HAP-1 (cell line): ENCODE data around the gene SSBP2.
"Not testable (repeated sequence)": the region's sequence is repeated elsewhere in the genome, so short reads cannot be mapped to it uniquely, and the experiment has no call there.

Experiments used
- DNase-seq, 2 experiments: peaks; one replicate each; pipeline ENCODE4 v3.0.0-alpha.2; 2016 to 2020; ENCODE audit warnings: low spot score in 2 of 2
- H3K27me3 ChIP-seq: fragments of 250-450 bp; sonication (Bioruptor Pico); 2 replicates; pipeline ENCODE4 v1.5.1; 2020; ENCODE audit warnings: low read depth, mild to moderate bottlenecking, moderate library complexity
- H3K36me3 ChIP-seq: fragments of 250-450 bp; sonication (Bioruptor Pico); replicated peaks from 2 replicates; pipeline ENCODE4 v1.5.1; 2020; ENCODE audit warnings: mild to moderate bottlenecking
- H3K4me1 ChIP-seq: fragments of 250-450 bp; sonication (Bioruptor Pico); 2 replicates; pipeline ENCODE4 v1.5.1; 2020; ENCODE audit warnings: mild to moderate bottlenecking
- H3K4me3 ChIP-seq: fragments of 250-450 bp; sonication (Bioruptor Pico); 2 replicates; pipeline ENCODE4 v1.5.1; 2020; ENCODE audit warnings: mild to moderate bottlenecking, moderate library complexity
- H3K9me3 ChIP-seq: fragments of 250-450 bp; sonication (Bioruptor Pico); 2 replicates; pipeline ENCODE4 v1.5.1; 2020; ENCODE audit warnings: mild to moderate bottlenecking, moderate library complexity
- in situ Hi-C: fragments of 300-500 bp; cut with MboI; formaldehyde crosslinking; loops from 3 replicates; pipeline ENCODE4 v1.14.3; 2020; ENCODE audit warnings: low sequenced_read_pairs, inconsistent platforms, mixed read lengths

The SSBP2 gene

GRCh38 chr5:81656783-81657182, 94.1 kb downstream of the SSBP2 start:
- no peak for DNase-seq
- in situ Hi-C loops, result no loop called here

DNA sequence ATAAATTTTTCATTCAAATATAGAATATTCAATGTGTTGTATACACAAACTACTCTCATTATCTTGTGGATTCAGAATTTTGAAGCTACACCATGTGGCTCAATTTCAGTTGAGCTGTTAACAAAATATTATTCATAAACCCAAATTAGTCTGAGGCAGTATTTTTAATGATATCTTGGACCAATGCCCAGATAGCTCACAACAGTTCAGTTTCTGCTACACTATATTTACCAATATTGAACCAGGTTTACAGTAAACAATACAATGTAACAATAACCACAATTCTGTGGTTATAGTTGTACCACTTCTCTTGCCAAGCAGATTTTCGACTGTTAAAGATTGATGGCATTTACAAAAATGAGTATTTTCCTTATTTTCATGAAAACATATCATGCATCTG, 99.9 kb downstream of the SSBP2 start:
- H3K4me3 ChIP-seq, result no peak overlapping the region
- H3K9me3 ChIP-seq, result no peaks in the 10 kb centered on the region
- no peaks in the 10 kb centered on the region for H3K4me1 ChIP-seq
- H3K36me3 ChIP-seq, result no peaks in the 10 kb centered on the region
- H3K27me3 ChIP-seq, result no peaks in the 10 kb centered on the region
- no peak for DNase-seq
- in situ Hi-C loops, result no loop called here

More at GRCh38 chr5:81656783-81657182, 94.1 kb downstream of the SSBP2 start:
- no peak overlapping the region for H3K4me3 ChIP-seq
- no peaks in the 10 kb centered on the region for H3K27me3 ChIP-seq
- no peaks in the 10 kb centered on the region for H3K9me3 ChIP-seq
- no peaks in the 10 kb centered on the region for H3K4me1 ChIP-seq
- no peaks in the 10 kb centered on the region for H3K36me3 ChIP-seq

GRCh38 chr5:81646469-81646995, 104.4 kb downstream of the SSBP2 start:
- H3K4me3 ChIP-seq, result no peak overlapping the region
- no peaks in the 10 kb centered on the region for H3K9me3 ChIP-seq
- DNase-seq, result no peak
- in situ Hi-C loops, result no loop called here
- no peaks in the 10 kb centered on the region for H3K27me3 ChIP-seq
- H3K36me3 ChIP-seq, result no peaks in the 10 kb centered on the region
- H3K4me1 ChIP-seq, result no peaks in the 10 kb centered on the region

- Histone ChIP-seq H3K36me3 (no peaks in the 10 kb centered on the region), H3K4me1 (peaks cover 12% of the 10 kb centered on the region), H3K4me3 (no peak overlapping the region), H3K9me3 (no peaks in the 10 kb centered on the region), H3K27me3 (no peaks in the 10 kb centered on the region)
- DNase-seq, result no peak
- in situ Hi-C loops, result no loop called here
Observed at GRCh38 chr5:81642210-81642609, 108.7 kb downstream of the SSBP2 start.

DNA sequence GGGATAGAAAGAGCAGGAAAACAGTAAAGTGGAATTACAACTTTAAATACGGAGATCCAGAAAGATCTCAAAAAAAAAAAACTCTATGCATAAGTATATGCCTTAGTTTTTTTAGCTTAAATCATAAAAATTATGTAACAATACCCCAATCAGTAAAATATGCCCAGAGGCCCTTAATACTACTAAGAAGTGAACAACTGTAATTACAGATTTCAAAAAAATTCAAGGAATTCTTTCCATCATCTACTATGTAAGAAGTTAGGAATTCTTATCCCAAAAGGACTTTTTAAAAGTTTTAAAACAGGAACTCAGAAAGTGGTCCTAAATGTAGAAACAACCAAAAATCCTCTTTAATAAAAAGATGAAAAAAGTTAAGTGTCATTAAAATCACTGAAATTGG, 111.3 kb downstream of the SSBP2 start:
- no peak for DNase-seq
- Histone ChIP-seq H3K4me1 (peaks cover 15% of the 10 kb centered on the region), H3K9me3 (no peaks in the 10 kb centered on the region), H3K36me3 (no peaks in the 10 kb centered on the region), H3K4me3 (no peak overlapping the region), H3K27me3 (no peaks in the 10 kb centered on the region)
- in situ Hi-C loops, result no loop called here

GRCh38 chr5:81638471-81638870, 112.4 kb downstream of the SSBP2 start:
- Histone ChIP-seq H3K36me3 (no peaks in the 10 kb centered on the region), H3K27me3 (no peaks in the 10 kb centered on the region), H3K9me3 (no peaks in the 10 kb centered on the region), H3K4me1 (peaks cover 17% of the 10 kb centered on the region), H3K4me3 (no peak overlapping the region)
- no peak for DNase-seq
- in situ Hi-C loops, result no loop called here

- Histone ChIP-seq H3K27me3 (no peaks in the 10 kb centered on the region), H3K9me3 (no peaks in the 10 kb centered on the region), H3K36me3 (no peaks in the 10 kb centered on the region), H3K4me3 (no peak overlapping the region), H3K4me1 (peaks cover 13% of the 10 kb centered on the region)
- DNase-seq, result no peak
- in situ Hi-C loops, result no loop called here
Observed at GRCh38 chr5:81633891-81634290, 117.0 kb downstream of the SSBP2 start.

GRCh38 chr5:81633471-81633870, 117.4 kb downstream of the SSBP2 start:
- in situ Hi-C loops, result no loop called here
- Histone ChIP-seq H3K9me3 (no peaks in the 10 kb centered on the region), H3K27me3 (no peaks in the 10 kb centered on the region), H3K4me3 (no peak overlapping the region), H3K4me1 (peaks cover 10% of the 10 kb centered on the region), H3K36me3 (no peaks in the 10 kb centered on the region)
- no peak for DNase-seq

GRCh38 chr5:81632679-81633078, 118.2 kb downstream of the SSBP2 start:
- H3K9me3 ChIP-seq, result no peaks in the 10 kb centered on the region
- no peaks in the 10 kb centered on the region for H3K36me3 ChIP-seq
- no peaks in the 10 kb centered on the region for H3K27me3 ChIP-seq
- peaks cover 10% of the 10 kb centered on the region for H3K4me1 ChIP-seq
- no peak overlapping the region for H3K4me3 ChIP-seq
- no peak for DNase-seq
- in situ Hi-C loops, result no loop called here

DNA sequence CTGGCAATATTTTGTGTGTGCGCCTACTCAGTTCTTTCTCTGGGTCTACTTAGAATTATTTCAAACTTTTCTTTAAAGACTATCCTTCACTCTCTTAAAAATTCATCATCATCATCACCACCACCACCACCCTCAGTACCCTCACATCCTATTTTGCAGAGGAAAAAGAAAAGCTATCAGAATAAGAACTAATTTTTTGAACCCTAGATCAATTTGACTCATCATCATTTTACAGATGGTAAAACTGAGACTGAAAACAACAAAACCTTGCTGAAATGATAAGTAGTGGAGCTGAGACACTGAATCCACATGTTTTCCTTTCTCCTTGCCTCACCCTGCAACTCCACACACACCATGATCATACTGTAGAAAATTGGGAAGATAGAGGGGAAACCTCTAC, 119.3 kb downstream of the SSBP2 start:
- Histone ChIP-seq H3K9me3 (no peaks in the 10 kb centered on the region), H3K27me3 (no peaks in the 10 kb centered on the region), H3K4me3 (no peak overlapping the region), H3K36me3 (no peaks in the 10 kb centered on the region), H3K4me1 (peaks cover 10% of the 10 kb centered on the region)
- DNase-seq, result no peak
- in situ Hi-C loops, result no loop called here

DNA sequence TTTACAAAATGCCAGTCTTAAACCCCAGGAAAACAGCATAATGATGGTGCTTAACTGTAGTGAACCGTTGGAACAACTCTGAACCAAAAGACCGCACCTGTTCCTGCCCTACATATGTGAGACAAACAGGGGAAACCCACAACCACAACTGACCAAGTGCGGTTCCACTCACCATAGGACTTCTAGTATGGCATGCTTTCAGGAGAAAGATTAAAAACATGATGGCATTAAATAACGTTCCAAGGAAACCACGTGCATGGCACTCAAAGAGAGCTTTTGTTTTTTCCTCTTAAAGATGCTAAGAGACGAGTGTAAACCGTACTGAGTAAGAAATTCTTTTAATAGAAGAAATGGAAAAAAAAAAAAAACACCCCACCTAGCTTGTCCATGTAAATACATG, 119.8 kb downstream of the SSBP2 start:
- Histone ChIP-seq H3K4me3 (no peak overlapping the region), H3K9me3 (no peaks in the 10 kb centered on the region), H3K4me1 (peaks cover 10% of the 10 kb centered on the region), H3K36me3 (no peaks in the 10 kb centered on the region), H3K27me3 (no peaks in the 10 kb centered on the region)
- no peak for DNase-seq
- in situ Hi-C loops, result no loop called here

DNA sequence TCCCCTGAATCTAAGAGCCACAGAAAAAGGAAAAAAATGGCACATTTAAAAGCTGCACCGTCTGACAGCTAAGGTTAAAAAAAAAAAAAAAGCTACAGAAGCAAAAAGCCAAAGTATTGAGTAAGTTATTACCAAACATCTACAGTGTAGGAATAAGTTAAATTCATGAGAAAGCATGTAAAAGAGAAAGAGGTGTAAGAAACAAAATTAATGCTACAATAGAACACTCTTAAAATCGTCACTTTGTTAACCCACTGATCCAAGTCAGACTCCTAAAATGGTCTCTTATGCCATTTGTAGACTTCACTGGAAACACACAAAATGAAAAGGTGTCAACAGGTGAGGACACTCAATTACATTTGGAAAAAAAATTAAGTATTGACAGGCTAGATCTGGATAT, 120.2 kb downstream of the SSBP2 start:
- Histone ChIP-seq H3K9me3 (no peaks in the 10 kb centered on the region), H3K27me3 (no peaks in the 10 kb centered on the region), H3K36me3 (no peaks in the 10 kb centered on the region), H3K4me3 (no peak overlapping the region), H3K4me1 (peaks cover 10% of the 10 kb centered on the region)
- DNase-seq, result no peak
- in situ Hi-C loops, result no loop called here

DNA sequence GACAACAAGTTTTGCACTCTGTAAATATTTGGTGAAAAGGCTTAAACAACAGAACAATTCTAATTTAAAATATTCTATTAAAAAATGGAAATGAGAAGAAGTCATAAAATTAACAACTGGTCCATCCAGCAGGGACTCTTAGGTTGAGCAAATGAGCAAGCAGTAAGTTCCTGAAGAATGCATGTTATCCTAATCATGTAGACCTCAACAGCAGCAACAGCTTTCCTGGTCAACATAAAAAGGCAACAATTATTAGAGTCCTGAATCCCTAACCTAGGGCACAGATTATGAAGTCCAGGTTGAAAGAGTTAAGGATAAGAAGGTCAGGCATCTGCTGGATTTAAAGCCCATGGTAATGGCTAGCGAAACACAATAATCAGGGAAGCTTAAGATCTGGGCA, 120.9 kb downstream of the SSBP2 start:
- in situ Hi-C loops, result no loop called here
- H3K4me1 ChIP-seq, result peaks cover 10% of the 10 kb centered on the region

GRCh38 chr5:81628061-81628460, 122.8 kb downstream of the SSBP2 start:
- H3K4me3 ChIP-seq, H3K4me1 ChIP-seq, in situ Hi-C loops, DNase-seq, H3K9me3 ChIP-seq, H3K36me3 ChIP-seq, H3K27me3 ChIP-seq: not testable (repeated sequence)

More for the DNA sequence above, 120.9 kb downstream of the SSBP2 start:
- Histone ChIP-seq H3K9me3 (no peaks in the 10 kb centered on the region), H3K36me3 (no peaks in the 10 kb centered on the region), H3K4me3 (no peak overlapping the region), H3K27me3 (no peaks in the 10 kb centered on the region)
- DNase-seq, result no peak

GRCh38 chr5:81626524-81626923, 124.4 kb downstream of the SSBP2 start:
- H3K9me3 ChIP-seq, result no peaks in the 10 kb centered on the region
- H3K27me3 ChIP-seq, result no peaks in the 10 kb centered on the region
- in situ Hi-C loops, result no loop called here
- DNase-seq, result no peak
- no peak overlapping the region for H3K4me3 ChIP-seq
- no peaks in the 10 kb centered on the region for H3K36me3 ChIP-seq
- H3K4me1 ChIP-seq, result no peaks in the 10 kb centered on the region
